ENCODE measurements around the gene WSCD2.

- TF ChIP-seq EP300 (IDR thresholded peaks at IDR 0.05) (no peak), POLR2A (IDR thresholded peaks at IDR 0.05) (no peak)
Observed at GRCh38 chr12:108228746-108229145, 99.7 kb downstream of the WSCD2 start.
